ENCODE results near the gene AGAP1. TPM values are rescaled to one million over a fixed set of nuclear protein-coding genes. Genes with fewer than 3 reads are reported as not detected.

AGAP1 gene
- polyA plus RNA-seq, 1 donor from 2014 or later = 17.4 TPM

- Histone ChIP-seq H3K9ac (ENCODE audit: low read length) (no peak overlapping the region), H3K4me2 (ENCODE audit: low read length) (no peak overlapping the region), H3K9me2 (ENCODE audit: insufficient read depth, low read length) (no peaks in the 10 kb centered on the region), H3K36me3 (ENCODE audit: insufficient read depth, low read length) (no peaks in the 10 kb centered on the region), H3K27me3 (ENCODE audit: insufficient read depth, low read depth, low read length) (no peaks in the 10 kb centered on the region), H2AFZ (ENCODE audit: low read depth, low read length) (no peak overlapping the region), H3F3A (ENCODE audit: insufficient read depth, low read length, poor library complexity, severe bottlenecking) (no peaks in the 10 kb centered on the region), H3K4me3 (ENCODE audit: low read length) (no peak overlapping the region), H3K27ac (ENCODE audit: low read length) (no peak overlapping the region), H3K79me2 (replicated peaks; ENCODE audit: insufficient read depth, low read length) (no peaks in the 10 kb centered on the region), H3K9me3 (ENCODE audit: low read length) (no peaks in the 10 kb centered on the region), H4K20me1 (ENCODE audit: insufficient read depth) (no peaks in the 10 kb centered on the region)
- TF ChIP-seq EZH2 (IDR thresholded peaks at IDR 0.05; ENCODE audit: borderline replicate concordance, insufficient read depth, low read length, poor library complexity, severe bottlenecking) (no peak), REST (IDR thresholded peaks at IDR 0.05; ENCODE audit: borderline replicate concordance) (no peak), EP300 (conservative IDR thresholded peaks at IDR 0.05; ENCODE audit: poor library complexity, severe bottlenecking) (no peak)
- TF ChIP-seq, protein P1, sequence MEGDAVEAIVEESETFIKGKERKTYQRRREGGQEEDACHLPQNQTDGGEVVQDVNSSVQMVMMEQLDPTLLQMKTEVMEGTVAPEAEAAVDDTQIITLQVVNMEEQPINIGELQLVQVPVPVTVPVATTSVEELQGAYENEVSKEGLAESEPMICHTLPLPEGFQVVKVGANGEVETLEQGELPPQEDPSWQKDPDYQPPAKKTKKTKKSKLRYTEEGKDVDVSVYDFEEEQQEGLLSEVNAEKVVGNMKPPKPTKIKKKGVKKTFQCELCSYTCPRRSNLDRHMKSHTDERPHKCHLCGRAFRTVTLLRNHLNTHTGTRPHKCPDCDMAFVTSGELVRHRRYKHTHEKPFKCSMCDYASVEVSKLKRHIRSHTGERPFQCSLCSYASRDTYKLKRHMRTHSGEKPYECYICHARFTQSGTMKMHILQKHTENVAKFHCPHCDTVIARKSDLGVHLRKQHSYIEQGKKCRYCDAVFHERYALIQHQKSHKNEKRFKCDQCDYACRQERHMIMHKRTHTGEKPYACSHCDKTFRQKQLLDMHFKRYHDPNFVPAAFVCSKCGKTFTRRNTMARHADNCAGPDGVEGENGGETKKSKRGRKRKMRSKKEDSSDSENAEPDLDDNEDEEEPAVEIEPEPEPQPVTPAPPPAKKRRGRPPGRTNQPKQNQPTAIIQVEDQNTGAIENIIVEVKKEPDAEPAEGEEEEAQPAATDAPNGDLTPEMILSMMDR (IDR thresholded peaks at IDR 0.05; ENCODE audit: poor library complexity, severe bottlenecking) = no peak
Observed at GRCh38 chr2:236129935-236130334, 636.1 kb downstream of the AGAP1 start.

- Histone ChIP-seq H3K27me3 (ENCODE audit: insufficient read depth, low read depth, low read length) (no peaks in the 10 kb centered on the region), H3K9me2 (ENCODE audit: insufficient read depth, low read length) (no peaks in the 10 kb centered on the region), H3K27ac (ENCODE audit: low read length) (no peak overlapping the region), H2AFZ (ENCODE audit: low read depth, low read length) (no peak overlapping the region), H3F3A (ENCODE audit: insufficient read depth, low read length, poor library complexity, severe bottlenecking) (no peaks in the 10 kb centered on the region), H4K20me1 (ENCODE audit: insufficient read depth) (no peaks in the 10 kb centered on the region), H3K79me2 (replicated peaks; ENCODE audit: insufficient read depth, low read length) (no peaks in the 10 kb centered on the region), H3K4me3 (ENCODE audit: low read length) (no peak overlapping the region), H3K36me3 (ENCODE audit: insufficient read depth, low read length) (no peaks in the 10 kb centered on the region), H3K4me2 (ENCODE audit: low read length) (no peak overlapping the region), H3K9me3 (ENCODE audit: low read length) (no peaks in the 10 kb centered on the region), H3K9ac (ENCODE audit: low read length) (no peak overlapping the region)
- TF ChIP-seq EP300 (conservative IDR thresholded peaks at IDR 0.05; ENCODE audit: poor library complexity, severe bottlenecking) = no peak
- no peak for TF ChIP-seq MXI1 (conservative IDR thresholded peaks at IDR 0.05; ENCODE audit: poor library complexity, severe bottlenecking)
- TF ChIP-seq SMC3 (conservative IDR thresholded peaks at IDR 0.05; ENCODE audit: poor library complexity) = no peak
Observed at GRCh38 chr2:236130349-236130998, 636.6 kb downstream of the AGAP1 start.

DNA sequence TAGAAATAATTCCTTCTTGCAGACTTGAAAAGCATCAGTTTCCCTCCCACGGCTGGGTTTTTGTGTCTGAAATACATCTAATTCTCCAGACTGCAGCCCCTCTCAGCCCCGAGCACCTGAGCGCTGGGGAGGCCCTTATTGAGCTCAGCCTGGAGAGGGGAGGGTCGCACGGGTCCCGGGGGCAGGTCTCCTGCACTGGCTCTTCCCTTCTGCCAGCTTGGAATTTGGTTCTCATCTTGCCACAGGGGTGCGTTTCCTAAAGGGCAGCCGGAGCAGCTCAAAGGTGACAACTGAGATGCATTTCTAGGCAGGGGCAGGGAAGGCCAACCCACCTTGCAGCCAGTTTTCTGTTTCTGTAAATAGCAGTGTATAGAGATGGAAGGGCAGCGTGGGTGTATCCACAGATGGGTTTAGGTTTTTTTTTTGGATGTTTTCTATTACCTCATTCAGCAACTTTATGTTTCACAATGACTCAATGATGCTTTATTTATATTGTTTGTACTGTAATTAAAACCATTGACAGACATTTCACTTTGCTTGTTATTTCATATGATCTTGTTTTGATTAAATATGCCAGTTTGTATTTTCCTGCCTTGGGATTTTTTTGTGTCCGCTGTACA, 637.3 kb downstream of the AGAP1 start:
- Histone ChIP-seq H3K4me3 (ENCODE audit: low read length) (no peak overlapping the region), H3F3A (ENCODE audit: insufficient read depth, low read length, poor library complexity, severe bottlenecking) (no peaks in the 10 kb centered on the region), H4K20me1 (ENCODE audit: insufficient read depth) (no peaks in the 10 kb centered on the region), H3K9ac (ENCODE audit: low read length) (no peak overlapping the region), H3K27ac (ENCODE audit: low read length) (no peak overlapping the region), H3K9me3 (ENCODE audit: low read length) (no peaks in the 10 kb centered on the region), H3K4me2 (ENCODE audit: low read length) (no peak overlapping the region), H3K36me3 (ENCODE audit: insufficient read depth, low read length) (no peaks in the 10 kb centered on the region), H3K27me3 (ENCODE audit: insufficient read depth, low read depth, low read length) (no peaks in the 10 kb centered on the region), H3K79me2 (replicated peaks; ENCODE audit: insufficient read depth, low read length) (no peaks in the 10 kb centered on the region), H3K9me2 (ENCODE audit: insufficient read depth, low read length) (no peaks in the 10 kb centered on the region), H2AFZ (ENCODE audit: low read depth, low read length) (no peak overlapping the region)
- TF ChIP-seq, protein P1 (IDR thresholded peaks at IDR 0.05; ENCODE audit: poor library complexity, severe bottlenecking) = no peak

All from neural cell (in vitro differentiated cells).